ENCODE data around the gene TTLL1. TPM values are rescaled to one million over a fixed set of nuclear protein-coding genes. Genes with fewer than 3 reads are reported as not detected.

TTLL1 gene
- total and polyA plus RNA-seq, 4 donors = 0.50 to 2.2 (median 1.1) TPM

DNA sequence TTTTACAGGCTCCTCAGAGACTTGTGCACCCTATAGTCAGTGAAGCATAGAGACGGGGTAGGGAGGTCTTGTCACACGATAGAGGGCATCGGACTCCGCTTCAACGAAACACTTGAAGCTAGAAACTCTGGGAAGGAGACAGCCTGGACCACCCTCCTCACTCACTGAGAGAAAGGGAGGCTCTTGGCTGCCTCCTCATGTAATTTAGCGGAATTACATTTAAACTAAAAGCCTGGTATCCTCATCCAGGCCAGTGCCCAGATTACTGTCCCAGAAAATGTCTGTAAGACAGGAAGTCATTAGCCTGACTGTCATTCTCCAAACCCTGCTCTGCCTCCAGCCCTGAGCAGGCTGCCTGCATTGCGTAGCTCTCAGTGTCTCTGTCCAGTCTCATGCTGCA, 36.0 kb downstream of the TTLL1 start (continued):
- TF ChIP-seq, protein P1, sequence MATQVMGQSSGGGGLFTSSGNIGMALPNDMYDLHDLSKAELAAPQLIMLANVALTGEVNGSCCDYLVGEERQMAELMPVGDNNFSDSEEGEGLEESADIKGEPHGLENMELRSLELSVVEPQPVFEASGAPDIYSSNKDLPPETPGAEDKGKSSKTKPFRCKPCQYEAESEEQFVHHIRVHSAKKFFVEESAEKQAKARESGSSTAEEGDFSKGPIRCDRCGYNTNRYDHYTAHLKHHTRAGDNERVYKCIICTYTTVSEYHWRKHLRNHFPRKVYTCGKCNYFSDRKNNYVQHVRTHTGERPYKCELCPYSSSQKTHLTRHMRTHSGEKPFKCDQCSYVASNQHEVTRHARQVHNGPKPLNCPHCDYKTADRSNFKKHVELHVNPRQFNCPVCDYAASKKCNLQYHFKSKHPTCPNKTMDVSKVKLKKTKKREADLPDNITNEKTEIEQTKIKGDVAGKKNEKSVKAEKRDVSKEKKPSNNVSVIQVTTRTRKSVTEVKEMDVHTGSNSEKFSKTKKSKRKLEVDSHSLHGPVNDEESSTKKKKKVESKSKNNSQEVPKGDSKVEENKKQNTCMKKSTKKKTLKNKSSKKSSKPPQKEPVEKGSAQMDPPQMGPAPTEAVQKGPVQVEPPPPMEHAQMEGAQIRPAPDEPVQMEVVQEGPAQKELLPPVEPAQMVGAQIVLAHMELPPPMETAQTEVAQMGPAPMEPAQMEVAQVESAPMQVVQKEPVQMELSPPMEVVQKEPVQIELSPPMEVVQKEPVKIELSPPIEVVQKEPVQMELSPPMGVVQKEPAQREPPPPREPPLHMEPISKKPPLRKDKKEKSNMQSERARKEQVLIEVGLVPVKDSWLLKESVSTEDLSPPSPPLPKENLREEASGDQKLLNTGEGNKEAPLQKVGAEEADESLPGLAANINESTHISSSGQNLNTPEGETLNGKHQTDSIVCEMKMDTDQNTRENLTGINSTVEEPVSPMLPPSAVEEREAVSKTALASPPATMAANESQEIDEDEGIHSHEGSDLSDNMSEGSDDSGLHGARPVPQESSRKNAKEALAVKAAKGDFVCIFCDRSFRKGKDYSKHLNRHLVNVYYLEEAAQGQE (IDR thresholded peaks at IDR 0.05) = no peak

DNA sequence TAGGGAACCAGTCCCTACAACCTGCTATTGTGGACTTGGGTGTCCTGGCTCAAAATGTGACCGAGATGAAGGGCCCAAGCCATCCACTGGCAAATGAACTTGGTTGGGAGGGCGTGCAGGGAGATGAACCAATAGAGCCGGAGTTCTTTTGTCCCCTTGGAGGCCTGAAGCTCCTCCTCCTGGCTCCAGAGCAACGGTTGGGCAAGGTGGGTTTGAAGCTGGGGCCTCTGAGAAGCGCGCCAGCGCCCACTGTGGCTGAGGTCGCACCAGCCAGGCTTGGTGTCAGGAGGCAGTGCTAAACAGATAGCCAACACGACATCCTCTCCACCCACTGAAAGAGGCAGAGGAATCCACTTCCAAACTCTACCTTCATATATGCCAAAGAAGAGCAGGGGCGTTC, 38.2 kb downstream of the TTLL1 start:
- Histone ChIP-seq H3K36me3 (ENCODE audit: control insufficient read depth in 4 of 4, insufficient read depth in 3 of 4, low read depth in 1 of 4, low read length in 3 of 4) (no peaks in the 10 kb centered on the region), H3K9ac (ENCODE audit: low read depth in 1 of 2, low read length in 2 of 2) (no peak overlapping the region), H3K4me1 (ENCODE audit: control insufficient read depth in 4 of 4, insufficient read depth in 4 of 4, low read length in 3 of 4) (no peaks in the 10 kb centered on the region), H3K27ac (ENCODE audit: low read depth in 1 of 2, low read length in 2 of 2) (no peak overlapping the region), H3K9me3 (ENCODE audit: control insufficient read depth in 4 of 4, low read length in 3 of 4) (no peaks in the 10 kb centered on the region), H3K4me3 (ENCODE audit: low read depth in 1 of 3, low read length in 3 of 3) (no peak overlapping the region), H3K27me3 (ENCODE audit: control insufficient read depth in 4 of 4, insufficient read depth in 4 of 4, low read length in 3 of 4) (no peaks in the 10 kb centered on the region)
- TF ChIP-seq RAD21 (IDR thresholded peaks at IDR 0.05) = no peak
- TF ChIP-seq, protein P2, sequence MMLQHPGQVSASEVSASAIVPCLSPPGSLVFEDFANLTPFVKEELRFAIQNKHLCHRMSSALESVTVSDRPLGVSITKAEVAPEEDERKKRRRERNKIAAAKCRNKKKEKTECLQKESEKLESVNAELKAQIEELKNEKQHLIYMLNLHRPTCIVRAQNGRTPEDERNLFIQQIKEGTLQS (IDR thresholded peaks at IDR 0.05) = no peak
- TF ChIP-seq, protein P3, sequence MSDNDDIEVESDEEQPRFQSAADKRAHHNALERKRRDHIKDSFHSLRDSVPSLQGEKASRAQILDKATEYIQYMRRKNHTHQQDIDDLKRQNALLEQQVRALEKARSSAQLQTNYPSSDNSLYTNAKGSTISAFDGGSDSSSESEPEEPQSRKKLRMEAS (IDR thresholded peaks at IDR 0.05) = no peak
- no peak for TF ChIP-seq HNF4A (conservative IDR thresholded peaks at IDR 0.05)
- no peak for TF ChIP-seq RXRA (IDR thresholded peaks at IDR 0.05)
- TF ChIP-seq YY1 (IDR thresholded peaks at IDR 0.05) = no peak
- TF ChIP-seq FOXA1 (IDR thresholded peaks at IDR 0.05) = no peak
- TF ChIP-seq, protein P4, sequence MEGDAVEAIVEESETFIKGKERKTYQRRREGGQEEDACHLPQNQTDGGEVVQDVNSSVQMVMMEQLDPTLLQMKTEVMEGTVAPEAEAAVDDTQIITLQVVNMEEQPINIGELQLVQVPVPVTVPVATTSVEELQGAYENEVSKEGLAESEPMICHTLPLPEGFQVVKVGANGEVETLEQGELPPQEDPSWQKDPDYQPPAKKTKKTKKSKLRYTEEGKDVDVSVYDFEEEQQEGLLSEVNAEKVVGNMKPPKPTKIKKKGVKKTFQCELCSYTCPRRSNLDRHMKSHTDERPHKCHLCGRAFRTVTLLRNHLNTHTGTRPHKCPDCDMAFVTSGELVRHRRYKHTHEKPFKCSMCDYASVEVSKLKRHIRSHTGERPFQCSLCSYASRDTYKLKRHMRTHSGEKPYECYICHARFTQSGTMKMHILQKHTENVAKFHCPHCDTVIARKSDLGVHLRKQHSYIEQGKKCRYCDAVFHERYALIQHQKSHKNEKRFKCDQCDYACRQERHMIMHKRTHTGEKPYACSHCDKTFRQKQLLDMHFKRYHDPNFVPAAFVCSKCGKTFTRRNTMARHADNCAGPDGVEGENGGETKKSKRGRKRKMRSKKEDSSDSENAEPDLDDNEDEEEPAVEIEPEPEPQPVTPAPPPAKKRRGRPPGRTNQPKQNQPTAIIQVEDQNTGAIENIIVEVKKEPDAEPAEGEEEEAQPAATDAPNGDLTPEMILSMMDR (IDR thresholded peaks at IDR 0.05; ENCODE audit: low read depth, low read length, missing input control) = no peak
- no peak for TF ChIP-seq NR2F2 (IDR thresholded peaks at IDR 0.05)
- TF ChIP-seq EGR1 (IDR thresholded peaks at IDR 0.05; ENCODE audit: low read depth in 2 of 2) = no peak
- 90% methylated on average over 10 of the region's 10 CpGs for WGBS
- DNase-seq (ENCODE audit: low spot score) = no peak

DNA sequence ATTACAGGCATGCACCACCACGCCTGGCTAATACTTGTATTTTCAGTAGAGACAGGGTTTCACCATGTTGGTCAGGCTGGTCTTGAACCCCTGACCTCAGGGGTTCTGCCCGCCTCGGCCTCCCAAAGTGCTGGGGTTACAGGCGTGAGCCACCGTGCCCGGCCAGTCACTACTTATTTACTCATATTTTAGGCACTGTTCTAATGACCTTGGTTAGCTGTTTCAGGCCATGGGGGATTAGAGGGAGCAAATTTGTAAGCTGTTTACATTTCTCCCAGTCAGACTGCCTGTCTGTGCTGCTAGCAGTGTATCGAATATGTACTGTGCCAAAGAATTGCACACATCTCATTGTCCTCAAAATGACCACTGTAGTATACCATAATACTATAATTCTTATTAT, 41.6 kb downstream of the TTLL1 start:
- 90% methylated on average over 7 of the region's 7 CpGs for WGBS
- no peaks in the 10 kb centered on the region for H3K27me3 ChIP-seq (ENCODE audit: control insufficient read depth in 4 of 4, insufficient read depth in 4 of 4, low read length in 3 of 4)
- no peak for TF ChIP-seq EGR1 (IDR thresholded peaks at IDR 0.05; ENCODE audit: low read depth in 2 of 2)
- TF ChIP-seq RAD21 (IDR thresholded peaks at IDR 0.05) = no peak
- no peak for TF ChIP-seq FOXA1 (IDR thresholded peaks at IDR 0.05)
- TF ChIP-seq FOXA2 (IDR thresholded peaks at IDR 0.05) = no peak
- TF ChIP-seq, protein P3 (IDR thresholded peaks at IDR 0.05) = no peak
- no peak for TF ChIP-seq HNF4G (IDR thresholded peaks at IDR 0.05)
- TF ChIP-seq YY1 (IDR thresholded peaks at IDR 0.05) = no peak
- no peaks in the 10 kb centered on the region for H3K36me3 ChIP-seq (ENCODE audit: control insufficient read depth in 4 of 4, insufficient read depth in 3 of 4, low read depth in 1 of 4, low read length in 3 of 4)
- no peaks in the 10 kb centered on the region for H3K4me1 ChIP-seq (ENCODE audit: control insufficient read depth in 4 of 4, insufficient read depth in 4 of 4, low read length in 3 of 4)
- DNase-seq (ENCODE audit: low spot score) = no peak
- no peak overlapping the region for H3K27ac ChIP-seq (ENCODE audit: low read depth in 1 of 2, low read length in 2 of 2)
- no peak overlapping the region for H3K9ac ChIP-seq (ENCODE audit: low read depth in 1 of 2, low read length in 2 of 2)
- no peak overlapping the region for H3K4me3 ChIP-seq (ENCODE audit: low read depth in 1 of 3, low read length in 3 of 3)
- no peaks in the 10 kb centered on the region for H3K9me3 ChIP-seq (ENCODE audit: control insufficient read depth in 4 of 4, low read length in 3 of 4)

Measured in liver (tissue), 9 donors.